Smooth muscle cell (in vitro differentiated cells): ENCODE results near the gene UGT3A2. TPM values are rescaled to one million over a fixed set of nuclear protein-coding genes. Genes with fewer than 3 reads are reported as not detected.
"Not testable (repeated sequence)": the region's sequence is repeated elsewhere in the genome, so short reads cannot be mapped to it uniquely, and the experiment has no call there.

Source experiments
- DNase-seq: peaks from one replicate; lab custom pipeline; 2025; ENCODE audit not compliant: unreplicated experiment; lab: John Stamatoyannopoulos, UW
- H2AFZ ChIP-seq: fragments of 200-600 bp; sonication (generic); 2 replicates; pipeline ENCODE4 v1.6.0; 2016; ENCODE audit warnings: antibody characterized with exemption, low read depth, mild to moderate bottlenecking
- H3F3A ChIP-seq: fragments of 200-600 bp; sonication (generic); 2 replicates; pipeline ENCODE4 v1.6.0; 2017; ENCODE audit warnings: antibody characterized with exemption, low read depth
- H3K27ac ChIP-seq: fragments of 200-600 bp; sonication (generic); 2 replicates; pipeline ENCODE4 v1.5.1; 2016; ENCODE audit warnings: low read depth, mild to moderate bottlenecking
- H3K27me3 ChIP-seq: fragments of 200-600 bp; sonication (generic); 2 replicates; pipeline ENCODE4 v1.6.1; 2016; ENCODE audit warnings: low read depth, mild to moderate bottlenecking
- H3K36me3 ChIP-seq: fragments of 200-600 bp; sonication (generic); 2 replicates; pipeline ENCODE4 v1.5.1; 2016; ENCODE audit warnings: low read depth
- H3K4me1 ChIP-seq: fragments of 200-600 bp; sonication (generic); 2 replicates; pipeline ENCODE4 v1.5.1; 2016; ENCODE audit warnings: low read depth
- H3K4me2 ChIP-seq: fragments of 200-600 bp; sonication (generic); 2 replicates; pipeline ENCODE4 v1.6.0; 2016; ENCODE audit warnings: mild to moderate bottlenecking
- H3K4me3 ChIP-seq: fragments of 200-600 bp; sonication (generic); 2 replicates; pipeline ENCODE4 v1.5.1; 2016; ENCODE audit warnings: mild to moderate bottlenecking
- H3K79me2 ChIP-seq: fragments of 200-600 bp; sonication (generic); 2 replicates; pipeline ENCODE4 v1.6.0; 2016; ENCODE audit warnings: low read depth, mild to moderate bottlenecking
- H3K9ac ChIP-seq: fragments of 200-600 bp; sonication (generic); 2 replicates; pipeline ENCODE4 v1.6.0; 2016; ENCODE audit warnings: low read depth
- H3K9me3 ChIP-seq: fragments of 200-600 bp; sonication (generic); replicated peaks from 2 replicates; pipeline ENCODE4 v1.5.1; 2016; ENCODE audit warnings: low read depth
- H4K20me1 ChIP-seq: fragments of 200-600 bp; sonication (generic); 2 replicates; pipeline ENCODE4 v1.6.0; 2016; ENCODE audit warnings: low read depth
- CTCF ChIP-seq: fragments of 200-600 bp; sonication (generic); IDR thresholded peaks from 2 replicates; pipeline ENCODE4 v1.5.1; 2017; ENCODE audit warnings: borderline replicate concordance, mild to moderate bottlenecking, antibody characterized with exemption; ENCODE audit not compliant: insufficient read depth, poor library complexity, severe bottlenecking
- WGBS: methylation state at CpG from one replicate; pipeline ENCODE4 v1.1.7; 2016; ENCODE audit warnings: low lambda C conversion rate; 5-methylcytosine and 5-hydroxymethylcytosine counted together
- polyA plus RNA-seq: library from polyadenylated mRNA; unstranded; fragments of >200 nt; fragmentation: Nextera tagmentation; extraction: Ambion mirVana; gene quantifications from 2 replicates; pipeline ENCODE4 v1.2.1, GENCODE V29; 2016
- total RNA-seq: library from RNA; depleted of rRNA; stranded (reverse); fragments of >200 nt; gene quantifications from 2 replicates; pipeline ENCODE4 v1.2.3, GENCODE V29; 2014

Gene UGT3A2
- total and polyA plus RNA-seq, 2 experiments from 2014 or later, result 0.54 TPM; not detected in 1

DNA sequence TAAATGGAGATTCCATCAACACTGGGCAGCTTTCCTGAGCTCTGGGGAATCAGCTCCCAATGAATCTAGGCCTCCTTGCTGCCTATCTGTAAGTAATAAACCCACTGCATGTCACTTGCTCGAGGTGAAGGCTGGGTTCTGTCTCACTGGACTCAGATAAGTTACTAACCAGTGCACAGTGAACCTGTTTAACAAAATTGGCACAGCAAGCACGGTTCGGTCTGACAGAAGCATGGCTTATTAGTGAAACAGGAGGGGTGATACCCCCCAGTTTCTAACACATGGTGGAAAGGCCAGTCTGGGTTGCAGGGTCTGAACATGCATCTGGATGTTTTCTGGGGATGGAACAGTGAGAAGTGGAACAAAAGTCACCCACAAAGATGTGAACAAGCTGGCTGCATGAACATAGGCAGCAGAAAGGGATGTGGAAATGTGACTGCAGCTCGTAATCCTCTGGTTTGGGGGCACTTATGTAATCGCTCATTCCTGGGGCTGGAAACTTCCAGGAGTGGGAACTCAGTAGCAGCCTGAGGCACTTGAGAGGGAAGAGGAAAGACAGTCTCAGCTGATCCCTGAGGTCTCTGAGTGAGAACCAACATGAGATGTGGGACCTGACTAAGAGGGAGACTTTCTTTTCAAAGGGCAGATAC, 37.7 kb downstream of the UGT3A2 start:
- no peak for DNase-seq
- no peaks in the 10 kb centered on the region for H3K4me1 ChIP-seq
- H3K9me3 ChIP-seq, result no peaks in the 10 kb centered on the region
- H3K36me3 ChIP-seq, result no peaks in the 10 kb centered on the region
- 67% methylated on average over 5 of the region's 5 CpGs for WGBS
- H3K4me2 ChIP-seq, result no peak overlapping the region
- H3K79me2 ChIP-seq, result no peaks in the 10 kb centered on the region
- no peaks in the 10 kb centered on the region for H3K27me3 ChIP-seq
- no peak overlapping the region for H3K4me3 ChIP-seq
- TF ChIP-seq CTCF, result no peak
- H3K27ac ChIP-seq, result no peak overlapping the region
- H2AFZ ChIP-seq, result no peak overlapping the region
- no peaks in the 10 kb centered on the region for H3F3A ChIP-seq
- no peak overlapping the region for H3K9ac ChIP-seq
- H4K20me1 ChIP-seq, result no peaks in the 10 kb centered on the region

DNA sequence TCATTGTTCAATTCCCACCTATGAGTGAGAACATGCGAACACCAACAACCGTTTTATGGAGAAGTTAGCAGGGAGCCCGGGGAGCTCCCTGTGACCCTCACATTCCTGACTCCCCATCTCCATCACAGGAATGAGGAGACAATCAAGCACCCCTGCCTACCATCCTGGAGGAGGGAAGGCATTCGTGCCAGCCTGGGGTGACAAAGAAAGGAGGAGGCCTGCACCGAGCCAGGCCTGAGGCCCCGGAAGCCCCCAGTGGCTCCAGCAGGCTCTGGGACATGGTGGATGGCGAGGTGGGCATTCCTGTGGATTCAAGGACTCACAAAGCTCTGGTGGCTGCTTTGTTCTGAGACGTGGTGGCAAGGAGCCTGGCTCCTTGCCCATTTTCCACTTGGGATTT, 39.0 kb downstream of the UGT3A2 start:
- no peaks in the 10 kb centered on the region for H3F3A ChIP-seq
- no peak for DNase-seq
- H3K4me2 ChIP-seq, result no peak overlapping the region
- H3K4me1 ChIP-seq, result no peaks in the 10 kb centered on the region
- WGBS, result 93% methylated on average over 8 of the region's 8 CpGs
- no peak overlapping the region for H3K27ac ChIP-seq
- no peak for TF ChIP-seq CTCF
- H3K27me3 ChIP-seq, result no peaks in the 10 kb centered on the region
- no peak overlapping the region for H2AFZ ChIP-seq
- H3K79me2 ChIP-seq, result no peaks in the 10 kb centered on the region
- no peaks in the 10 kb centered on the region for H3K36me3 ChIP-seq
- no peak overlapping the region for H3K9ac ChIP-seq
- H3K4me3 ChIP-seq, result no peak overlapping the region
- H4K20me1 ChIP-seq, result no peaks in the 10 kb centered on the region
- no peaks in the 10 kb centered on the region for H3K9me3 ChIP-seq

- WGBS, result 64% methylated on average over 6 of the region's 6 CpGs
- Histone ChIP-seq H3K4me2 (no peak overlapping the region), H3K79me2 (no peaks in the 10 kb centered on the region), H2AFZ (no peak overlapping the region), H3K9ac (no peak overlapping the region), H3K4me1 (no peaks in the 10 kb centered on the region), H3K27me3 (no peaks in the 10 kb centered on the region), H3F3A (no peaks in the 10 kb centered on the region), H3K27ac (no peak overlapping the region), H3K36me3 (no peaks in the 10 kb centered on the region), H4K20me1 (no peaks in the 10 kb centered on the region), H3K4me3 (no peak overlapping the region), H3K9me3 (no peaks in the 10 kb centered on the region)
- no peak for DNase-seq
- no peak for TF ChIP-seq CTCF
Observed at GRCh38 chr5:36026706-36027465, 39.8 kb downstream of the UGT3A2 start.

- H3F3A ChIP-seq, H3K4me3 ChIP-seq, H3K27ac ChIP-seq, H4K20me1 ChIP-seq, H3K4me2 ChIP-seq, DNase-seq, H3K4me1 ChIP-seq, H3K9ac ChIP-seq, H3K36me3 ChIP-seq, H3K27me3 ChIP-seq, H2AFZ ChIP-seq, H3K9me3 ChIP-seq, H3K79me2 ChIP-seq: not testable (repeated sequence)
- WGBS, result 61% methylated on average over 6 of the region's 6 CpGs
Observed at GRCh38 chr5:36022246-36022645, 44.4 kb downstream of the UGT3A2 start.

DNA sequence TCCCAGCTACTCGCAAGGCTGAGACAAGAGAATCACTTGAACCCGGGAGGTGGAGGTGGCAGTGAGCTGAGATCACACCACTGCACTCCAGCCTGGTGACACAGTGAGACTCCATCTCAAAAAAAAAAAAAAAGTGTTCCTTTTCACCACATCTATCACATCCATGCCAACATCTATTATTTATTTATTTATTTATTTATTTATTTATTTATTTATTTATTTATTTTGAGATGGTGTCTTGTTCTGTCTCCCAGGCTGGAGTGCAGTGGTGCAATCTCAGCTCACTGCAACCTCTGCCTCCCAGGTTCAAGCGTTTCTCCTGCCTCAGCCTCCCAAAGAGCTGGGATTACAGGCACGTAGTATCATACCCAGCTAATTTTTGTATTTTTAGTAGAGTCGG, 47.1 kb downstream of the UGT3A2 start:
- not testable (repeated sequence) for H3K9ac ChIP-seq, H4K20me1 ChIP-seq, DNase-seq, H3K36me3 ChIP-seq, H3K4me2 ChIP-seq, H3K27me3 ChIP-seq, H3K9me3 ChIP-seq, H3K4me1 ChIP-seq, H3K4me3 ChIP-seq, H3K79me2 ChIP-seq, H3K27ac ChIP-seq, H3F3A ChIP-seq, H2AFZ ChIP-seq
- WGBS, result 97% methylated on average over 5 of the region's 5 CpGs
